CD4-positive, alpha-beta T cell treated with Interleukin-6 for 4 hours (primary cell): ENCODE results near the gene OSBPL9.
"Not testable (repeated sequence)": the region's sequence is repeated elsewhere in the genome, so short reads cannot be mapped to it uniquely, and the experiment has no call there.

Source experiments
- DNase-seq: peaks from one replicate; pipeline ENCODE4 v3.0.0-alpha.2; 2020; ENCODE audit warnings: mixed read lengths

OSBPL9 gene

DNA sequence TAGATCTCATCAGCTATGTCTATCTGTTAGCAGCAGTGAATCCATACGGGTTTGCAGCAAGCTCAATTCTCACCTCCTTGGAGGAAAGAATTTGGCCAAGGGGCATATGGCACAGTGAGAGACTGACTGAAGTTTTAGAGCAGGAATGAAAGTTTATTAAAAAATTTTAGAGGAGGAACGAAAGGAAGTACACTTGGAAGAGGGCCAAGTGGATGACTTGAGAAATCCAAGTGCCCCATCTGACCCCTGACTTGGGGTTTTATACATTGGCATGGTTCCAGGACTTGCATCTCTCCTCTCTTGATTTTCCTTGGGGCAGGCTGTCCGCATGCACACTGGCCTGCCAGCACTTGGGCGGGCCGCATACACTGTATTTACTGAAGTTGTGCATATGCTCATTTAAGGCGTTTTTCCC, 9.2 kb upstream of the OSBPL9 start:
- DNase-seq: no peak

DNA sequence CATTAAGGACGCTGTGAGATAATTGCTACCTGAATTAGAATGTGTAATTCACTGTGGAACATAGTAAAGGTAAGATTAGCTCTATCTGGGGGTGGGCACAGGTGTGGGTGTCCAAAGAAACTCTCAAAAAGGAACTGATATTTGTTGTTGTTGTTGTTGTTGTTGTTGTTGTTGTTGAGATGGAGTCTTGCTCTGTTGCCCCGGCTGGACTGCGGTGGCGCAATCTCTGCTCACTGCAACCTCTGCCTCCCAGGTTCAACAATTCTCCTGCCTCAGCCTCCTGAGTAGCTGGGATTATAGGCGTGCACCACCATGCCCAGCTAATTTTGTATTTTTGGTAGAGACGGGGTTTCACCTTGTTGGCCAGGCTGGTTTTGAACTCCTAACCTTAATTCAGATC, 6.8 kb upstream of the OSBPL9 start:
- DNase-seq: not testable (repeated sequence)

DNA sequence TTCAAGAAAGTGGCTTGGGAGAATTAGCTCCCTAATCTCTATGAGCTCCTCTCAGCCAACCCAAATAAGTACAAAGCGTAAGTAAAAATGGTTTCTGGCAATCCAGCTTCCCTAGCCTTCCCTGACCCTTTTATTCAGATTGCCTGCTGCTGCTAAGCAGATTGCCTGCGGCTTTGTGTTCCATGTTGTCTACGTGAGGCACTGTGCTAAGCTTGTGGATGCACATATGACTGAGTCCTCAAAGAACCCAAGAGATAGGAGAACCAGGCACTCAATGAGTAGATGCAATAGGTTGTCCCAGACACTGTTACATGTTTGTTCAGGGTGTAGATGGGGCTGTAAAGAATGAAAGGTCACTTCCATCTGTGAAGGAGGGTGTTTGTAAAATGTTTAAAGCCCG, 6.3 kb upstream of the OSBPL9 start:
- no peak for DNase-seq

DNA sequence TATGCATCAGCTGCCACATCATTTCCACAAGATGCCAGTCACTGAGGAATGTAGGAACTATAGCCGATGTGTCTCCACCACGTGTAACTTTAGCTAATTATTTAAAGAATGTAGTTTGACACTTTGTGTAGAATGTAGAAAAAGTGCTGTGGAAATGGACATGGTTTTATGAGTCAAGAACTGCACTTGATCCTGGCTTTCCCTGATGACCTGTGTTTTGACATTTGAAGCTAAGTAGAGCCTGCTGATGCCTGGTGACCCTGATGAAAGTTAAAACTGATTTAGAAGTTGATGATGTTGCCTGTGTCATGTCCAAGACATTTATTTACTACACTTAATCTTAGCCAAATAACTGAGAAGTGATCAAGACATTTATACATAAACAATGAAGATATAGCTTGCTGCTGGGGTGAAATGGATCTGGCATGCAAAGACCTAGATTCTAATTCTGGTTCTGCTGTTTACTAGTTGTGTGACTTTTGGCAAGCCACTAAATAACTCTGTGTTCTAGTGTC, 4.4 kb upstream of the OSBPL9 start:
- DNase-seq: no peak

DNA sequence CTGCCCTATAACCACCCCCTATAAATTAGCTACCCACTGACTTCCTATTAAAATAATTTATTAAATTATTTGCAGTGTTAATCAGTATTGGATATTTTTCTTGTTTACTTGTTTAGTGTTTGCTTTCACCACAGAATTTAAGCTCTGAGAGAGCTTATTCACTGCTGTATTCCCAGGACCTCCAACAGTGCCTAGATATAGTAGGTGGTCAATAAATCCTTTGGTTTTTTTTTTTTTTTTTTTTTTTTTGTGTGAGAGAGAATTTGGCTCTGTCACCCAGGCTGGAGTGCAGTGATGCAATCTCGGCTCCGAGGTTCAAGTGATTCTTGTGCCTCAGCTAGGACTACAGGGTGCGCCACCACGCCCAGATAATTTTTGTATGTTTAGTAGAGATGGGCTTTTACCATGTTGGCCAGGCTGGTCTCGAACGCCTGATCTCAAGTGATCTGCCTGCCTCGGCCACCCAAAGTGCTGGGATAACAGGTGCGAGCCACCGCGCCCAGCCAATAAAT, 1.1 kb upstream of the OSBPL9 start:
- DNase-seq: no peak

DNA sequence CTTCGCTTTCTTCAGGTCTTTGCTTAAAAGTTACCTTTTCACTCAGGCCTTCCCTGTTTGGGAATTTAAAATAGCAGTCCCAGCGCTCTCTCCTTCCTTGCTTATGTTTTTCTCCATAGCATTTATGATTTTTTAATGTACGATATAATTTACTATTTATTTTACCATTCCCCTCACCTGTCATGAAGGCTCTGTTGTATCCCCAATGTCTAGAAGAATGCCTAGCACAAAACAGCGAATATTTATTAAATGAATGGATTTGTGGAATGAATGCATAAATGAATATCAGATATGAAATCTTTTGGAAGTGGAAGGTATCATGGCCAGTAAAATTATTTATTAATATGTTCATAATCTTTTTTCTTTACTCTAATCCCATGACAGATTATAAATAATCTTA, 402 bp upstream of the OSBPL9 start:
- no peak for DNase-seq

DNA sequence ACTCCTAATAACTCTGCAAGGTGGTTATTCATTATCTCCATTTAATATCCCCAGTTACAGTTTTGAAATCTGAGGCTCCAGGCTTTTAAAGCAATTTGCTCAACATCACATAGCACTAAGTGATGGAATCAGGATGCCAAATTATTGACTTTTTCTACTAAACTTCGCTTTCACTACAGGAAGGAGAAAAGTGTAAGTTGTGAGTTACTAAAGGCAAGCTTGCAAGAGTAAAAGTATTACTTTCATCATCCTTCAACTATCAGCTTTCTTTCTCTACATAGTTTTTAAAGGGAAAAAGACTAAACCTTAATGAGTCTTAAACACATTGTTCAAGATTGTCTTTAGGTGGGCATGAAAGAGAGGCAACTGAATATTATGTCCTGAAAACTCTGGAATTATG, 1.8 kb downstream of the OSBPL9 start:
- DNase-seq: no peak

DNA sequence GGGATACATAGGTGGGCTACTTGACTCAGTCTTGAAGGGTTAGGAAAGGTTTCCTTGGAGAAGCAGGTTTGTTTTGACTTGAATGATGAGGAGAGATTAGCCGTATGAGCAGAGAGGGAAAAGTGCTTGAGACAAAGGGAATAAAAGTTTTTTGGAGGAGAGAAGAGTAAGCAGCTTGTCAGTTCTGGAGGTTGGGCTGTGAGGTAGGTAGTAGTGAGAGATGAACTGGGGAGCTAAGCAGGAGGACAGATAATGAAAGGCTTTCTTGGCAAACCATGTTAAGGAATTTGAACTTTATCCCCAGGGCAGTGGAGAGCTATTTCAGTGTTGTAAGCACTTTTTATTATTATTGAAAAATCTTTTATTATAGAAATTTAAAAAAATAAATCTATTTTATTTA, 3.6 kb downstream of the OSBPL9 start:
- no peak for DNase-seq

DNA sequence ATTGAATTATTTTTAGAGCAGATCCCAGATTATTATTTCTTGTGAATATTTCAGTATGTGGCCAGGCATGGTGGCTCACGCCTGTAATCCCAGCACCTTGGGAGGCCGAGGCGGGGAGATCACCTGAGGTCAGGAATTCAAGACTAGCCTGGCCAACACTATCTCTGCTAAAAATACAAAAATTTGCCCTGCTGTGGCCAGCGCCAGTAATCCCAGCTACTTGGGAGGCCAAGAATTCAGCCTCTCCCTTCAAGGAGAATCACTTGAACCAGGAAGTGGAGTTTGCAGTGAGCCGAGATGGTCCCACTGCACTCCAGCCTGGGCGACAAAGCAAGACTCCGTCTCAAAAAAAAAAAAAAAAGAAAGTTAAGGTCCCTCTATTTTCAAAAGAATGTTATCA, 4.3 kb downstream of the OSBPL9 start:
- DNase-seq: no peak

DNA sequence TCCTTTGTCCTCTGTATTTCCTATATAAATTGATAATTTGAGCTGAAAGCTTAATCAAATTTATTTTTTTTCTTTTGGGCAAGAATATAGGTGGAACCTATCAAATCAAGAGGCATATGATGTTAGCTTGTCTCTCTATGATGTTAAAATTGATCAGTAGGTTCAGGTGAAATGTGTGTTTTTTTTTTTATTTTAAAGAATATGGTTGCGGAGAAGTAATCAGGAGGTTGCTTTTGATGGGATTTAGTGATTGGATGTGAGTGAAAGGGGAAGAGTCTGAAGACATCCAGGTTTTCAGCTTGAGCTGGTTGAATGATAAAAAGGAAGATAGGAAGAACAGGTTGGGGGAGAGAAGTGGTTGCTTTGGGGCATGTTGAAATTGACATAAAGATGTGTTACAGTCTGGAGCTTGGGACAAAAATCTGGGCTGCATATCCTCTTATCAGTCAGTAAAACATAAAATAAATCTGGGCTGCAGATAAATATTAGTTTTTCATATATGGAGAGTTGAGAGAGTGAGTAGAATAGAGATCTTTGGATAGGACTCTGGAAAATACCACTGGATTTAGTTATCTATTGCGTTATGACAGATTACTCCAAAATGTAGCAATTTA, 5.1 kb downstream of the OSBPL9 start:
- DNase-seq: no peak

DNA sequence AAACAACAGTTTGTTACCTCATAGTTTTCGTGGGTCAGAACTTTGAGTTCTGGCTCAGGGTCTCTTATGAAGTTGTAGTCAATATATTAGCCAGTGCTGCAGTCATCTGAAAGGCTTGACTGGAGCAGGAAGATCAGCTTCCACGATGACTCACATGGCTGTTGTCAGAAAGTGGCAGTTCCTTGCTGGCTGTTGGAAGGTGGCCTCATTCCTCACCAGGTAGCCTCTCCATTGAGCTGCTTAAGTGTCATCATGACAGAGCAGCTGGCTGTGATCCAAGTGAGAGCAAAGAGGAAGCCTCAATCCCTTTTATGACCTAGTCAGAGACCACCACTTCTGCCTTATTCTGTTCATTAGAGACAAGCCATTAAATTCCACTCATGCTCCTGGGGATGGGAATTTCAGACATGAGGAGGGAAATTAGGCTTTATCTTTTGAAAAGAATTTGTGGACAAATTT, 5.6 kb downstream of the OSBPL9 start:
- DNase-seq: peak; percentile 44

DNA sequence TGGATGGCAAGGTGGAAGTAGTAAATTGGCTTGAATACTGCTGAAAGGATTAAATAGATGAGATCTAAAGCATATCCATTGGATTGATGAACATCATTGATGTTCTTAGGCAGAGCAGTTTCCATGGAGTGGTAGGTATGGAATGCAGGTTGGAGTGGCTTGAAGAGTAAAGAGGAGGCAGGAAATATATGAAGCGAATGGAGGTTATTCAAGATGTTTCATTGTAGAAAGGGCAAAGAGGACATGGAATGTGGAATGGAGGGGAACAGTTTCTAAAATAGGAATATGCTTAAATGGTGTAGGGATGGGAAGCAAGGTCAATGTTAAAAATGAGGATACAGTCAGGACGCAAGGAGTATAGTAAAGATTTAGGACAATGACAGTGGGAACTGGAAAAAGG, 6.1 kb downstream of the OSBPL9 start:
- no peak for DNase-seq

DNA sequence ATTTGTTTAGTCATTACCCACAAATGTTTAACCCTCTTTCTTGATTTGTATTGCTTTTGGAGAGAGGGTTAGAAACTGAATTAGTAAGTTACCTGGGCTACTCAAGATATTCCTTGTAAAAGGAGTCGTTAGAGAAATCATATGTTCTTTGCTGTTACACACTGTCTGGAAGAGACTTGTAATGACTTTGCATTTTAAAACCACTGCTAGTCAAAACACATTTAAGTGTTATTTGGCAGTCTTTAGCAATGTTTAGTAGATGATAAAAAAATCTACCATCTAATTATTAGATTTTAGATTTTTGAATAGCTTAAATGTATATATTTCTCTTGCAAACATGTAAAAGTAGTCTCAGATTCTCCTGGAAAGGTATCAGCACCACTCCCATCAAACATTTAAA, 6.6 kb downstream of the OSBPL9 start:
- DNase-seq: no peak

DNA sequence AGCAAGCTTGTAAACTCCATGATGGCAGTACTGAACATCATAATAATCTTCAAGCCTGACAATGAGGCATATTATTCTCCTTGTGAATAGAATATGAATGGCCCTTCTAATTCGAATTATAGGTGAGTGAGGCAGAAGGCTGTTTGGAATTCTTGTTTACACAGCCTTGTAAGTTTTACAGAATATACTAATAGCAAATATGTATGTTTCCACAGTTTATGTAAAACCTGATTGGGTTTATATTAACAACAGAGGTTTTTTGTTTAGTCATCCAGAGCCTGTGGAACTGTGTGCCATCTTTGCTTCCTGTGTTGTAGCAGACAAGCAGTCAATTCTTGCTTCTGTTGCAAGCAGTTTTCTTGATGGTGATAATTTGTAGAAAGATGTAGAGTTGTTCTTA, 8.0 kb downstream of the OSBPL9 start:
- no peak for DNase-seq

DNA sequence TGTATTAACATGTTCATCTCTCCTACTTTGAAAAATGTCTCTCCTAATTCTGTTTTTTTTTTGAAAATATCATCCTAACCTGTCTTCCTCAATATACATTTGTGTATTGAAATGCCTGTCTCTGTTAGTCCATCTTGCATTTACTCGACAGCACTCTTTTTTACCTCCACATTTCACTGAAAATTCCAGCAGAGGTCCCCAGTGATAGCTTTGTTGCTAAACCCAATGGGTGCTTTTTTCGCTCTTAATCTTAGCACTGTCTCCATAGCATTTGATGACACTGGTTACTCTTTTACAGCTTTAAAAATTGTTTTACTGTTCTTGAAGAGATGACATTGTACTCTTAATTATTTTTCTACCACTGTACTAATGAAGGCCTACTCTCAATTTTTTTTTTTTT, 10.8 kb downstream of the OSBPL9 start:
- no peak for DNase-seq

DNA sequence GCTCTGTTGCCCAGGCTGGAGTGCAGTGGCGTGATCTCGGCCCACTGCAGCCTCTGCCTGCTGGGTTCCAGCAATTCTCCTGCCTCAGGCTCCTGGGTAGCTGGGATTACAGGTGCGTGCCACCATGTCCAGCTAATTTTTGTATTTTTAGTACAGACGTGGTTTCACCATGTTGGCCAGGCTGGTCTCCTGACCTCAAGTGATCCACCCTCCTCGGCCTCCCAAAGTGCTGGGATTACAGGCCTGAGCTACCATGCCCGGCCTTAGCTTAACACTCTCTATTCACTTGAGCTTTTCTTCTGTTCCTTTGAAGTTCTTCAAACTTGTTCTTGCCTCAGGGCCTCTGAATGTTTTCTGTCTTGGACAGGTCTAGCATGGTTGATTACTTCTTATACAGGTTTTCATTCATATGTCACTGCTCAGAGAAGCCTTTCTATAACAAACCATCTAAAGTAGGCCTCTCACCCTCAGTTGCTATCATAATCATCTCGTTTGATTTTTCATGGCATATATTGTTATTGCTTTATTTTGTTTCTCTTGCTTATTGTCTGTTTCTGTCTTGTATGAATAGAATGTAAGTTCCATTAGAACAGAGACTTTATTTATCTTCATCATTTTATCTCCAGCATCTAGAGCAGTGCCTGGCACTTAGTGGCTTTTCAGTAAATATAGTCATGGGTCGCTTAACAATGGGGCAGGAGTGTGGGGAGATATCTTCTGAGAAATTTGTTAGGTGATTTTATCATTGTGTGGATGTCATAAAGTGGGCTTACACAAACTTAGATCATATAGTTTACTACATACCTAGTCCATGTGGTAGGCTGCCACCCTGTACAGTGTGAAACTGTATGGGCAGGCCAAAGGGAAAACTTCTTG, 12.1 kb downstream of the OSBPL9 start:
- no peak for DNase-seq

DNA sequence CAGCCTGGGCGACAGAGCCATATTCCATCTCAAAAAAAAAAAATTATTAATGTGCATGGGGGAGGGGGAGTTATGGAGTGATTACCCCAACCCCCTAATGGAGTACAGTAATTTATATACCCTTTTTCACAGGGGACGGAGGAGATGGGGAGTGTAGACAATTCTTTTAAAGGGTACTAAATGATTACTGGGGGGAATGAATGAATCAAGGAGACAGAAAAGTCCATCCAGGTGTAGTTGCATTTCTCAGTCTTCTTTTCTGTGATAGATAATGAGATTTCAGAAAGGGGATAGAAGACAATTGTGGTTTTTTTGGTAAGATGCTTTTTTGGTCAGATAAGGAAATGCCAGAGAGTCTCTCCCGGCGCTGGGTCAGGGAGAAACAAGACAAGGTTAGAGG, 13.0 kb downstream of the OSBPL9 start:
- DNase-seq: no peak

DNA sequence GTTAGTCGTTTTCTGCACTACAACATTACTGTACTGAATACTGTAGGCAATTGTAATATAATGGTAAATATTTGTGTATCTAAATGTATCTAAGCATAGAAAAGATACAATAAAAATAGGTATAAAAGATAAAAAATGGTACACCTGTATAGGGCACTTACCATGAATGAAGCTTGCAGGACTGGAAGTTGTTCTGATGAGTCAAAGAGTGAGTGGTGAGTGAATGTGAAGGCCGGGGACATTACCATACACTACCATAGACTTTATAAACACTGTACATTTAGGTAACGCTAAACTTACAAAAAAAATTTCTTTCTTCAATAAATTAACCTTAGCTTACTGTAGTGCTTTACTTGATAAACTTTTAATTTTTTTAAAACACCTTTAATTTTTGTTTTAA, 13.5 kb downstream of the OSBPL9 start:
- no peak for DNase-seq

DNA sequence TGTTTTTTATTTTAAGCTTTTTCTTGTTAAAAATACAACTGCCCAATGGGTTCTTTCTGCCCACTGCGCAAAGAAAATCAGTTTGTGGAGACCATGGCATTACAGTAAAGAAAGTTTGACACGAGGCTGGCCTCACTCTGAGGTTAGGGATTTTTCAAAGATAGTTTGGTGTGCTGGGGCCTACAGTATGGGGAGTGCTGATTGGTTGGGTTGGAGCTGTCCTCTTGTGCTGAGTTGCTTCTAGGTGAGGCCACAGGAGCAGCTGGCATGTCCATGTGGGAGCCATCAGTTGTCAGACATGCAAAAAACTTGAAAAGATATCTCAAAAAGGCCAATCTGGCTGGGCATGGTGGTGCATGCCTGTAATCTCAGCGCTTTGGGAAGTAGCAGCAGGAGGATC, 14.0 kb downstream of the OSBPL9 start:
- no peak for DNase-seq

DNA sequence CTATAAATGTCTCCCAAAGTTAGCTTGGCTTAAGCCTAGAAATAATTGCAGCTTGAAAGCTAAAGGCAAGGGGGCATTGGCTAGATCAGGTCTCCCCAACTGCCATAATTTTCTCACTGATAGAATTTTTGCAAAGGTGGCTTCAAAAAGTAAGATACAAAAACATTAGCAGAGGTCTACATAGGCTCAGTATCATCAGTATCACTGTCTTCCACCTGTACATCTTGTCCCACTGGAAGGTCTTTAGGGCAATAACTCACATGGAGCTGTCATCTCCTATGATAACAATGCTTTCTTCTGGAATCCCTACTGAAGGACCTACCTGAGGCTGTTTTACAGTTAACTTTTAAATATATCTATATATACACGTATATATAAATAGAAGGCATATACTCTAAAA, 14.9 kb downstream of the OSBPL9 start:
- DNase-seq: no peak

DNA sequence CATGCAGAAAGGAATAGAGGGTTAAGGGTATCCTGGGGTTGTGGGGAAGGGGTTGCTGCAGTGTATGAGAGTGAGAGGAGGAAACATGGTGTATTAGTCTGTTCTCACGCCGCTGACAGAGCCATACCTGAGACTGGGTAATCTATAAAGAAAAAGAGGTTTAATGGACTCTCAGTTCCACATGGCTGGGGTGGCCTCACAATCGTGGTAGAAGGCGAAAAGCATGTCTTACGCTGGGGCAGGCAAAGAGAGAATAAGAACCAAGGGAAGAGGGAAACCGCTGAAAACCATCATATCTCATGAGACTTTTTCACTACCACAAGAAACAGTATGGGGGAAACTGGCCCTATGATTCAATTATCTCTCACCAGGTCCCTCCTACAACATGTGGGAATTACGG, 17.7 kb downstream of the OSBPL9 start:
- DNase-seq: no peak

DNA sequence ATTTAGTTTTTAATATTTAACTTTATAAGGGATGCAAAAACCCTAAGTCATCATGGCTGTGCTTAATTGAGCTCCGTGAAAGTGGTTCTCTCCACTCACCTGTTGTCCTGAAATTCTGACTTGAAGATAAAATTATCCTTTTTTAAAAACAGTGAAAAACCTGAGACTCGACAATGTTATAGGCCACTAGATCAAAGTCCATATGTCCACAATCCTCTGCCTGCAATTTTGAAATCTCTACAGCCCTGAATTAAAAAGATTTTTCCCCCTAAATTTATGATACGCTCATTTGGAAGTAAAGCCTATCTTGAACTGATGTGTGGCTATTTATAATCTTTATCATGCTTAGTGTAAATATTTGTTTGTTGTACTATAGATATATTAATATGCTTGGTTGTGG, 18.7 kb downstream of the OSBPL9 start:
- no peak for DNase-seq

DNA sequence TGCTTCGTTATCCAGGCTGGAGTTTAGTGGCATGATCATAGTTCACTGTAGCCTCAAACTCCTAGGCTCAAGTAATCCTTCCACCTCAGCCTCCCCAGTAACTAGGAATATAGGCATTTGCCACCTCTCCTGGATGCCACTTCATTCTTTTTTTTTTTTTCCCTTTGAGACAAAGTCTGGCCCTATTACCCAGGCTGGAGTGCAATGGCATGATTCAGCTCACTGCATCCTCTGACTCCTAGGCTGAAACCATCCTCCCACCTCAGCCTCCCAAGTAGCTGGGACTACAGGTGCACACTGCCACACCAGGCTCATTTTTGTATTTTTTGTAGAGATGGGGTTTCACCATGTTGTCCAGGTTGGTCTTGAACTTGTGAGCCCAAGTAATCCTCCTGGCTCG, 19.3 kb downstream of the OSBPL9 start:
- DNase-seq: no peak
